K562 (cell line): ENCODE measurements around the gene RNF6. TPM values are rescaled to one million over a fixed set of nuclear protein-coding genes. Genes with fewer than 3 reads are reported as not detected.

Source experiments
- CBFA2T3 ChIP-seq: fragments of 450-650 bp; IDR thresholded peaks from 2 replicates; pipeline ENCODE4 v1.6.1; 2017
- CC2D1A ChIP-seq: fragments of 450-650 bp; IDR thresholded peaks from 2 replicates; pipeline ENCODE4 v1.6.1; 2017; ENCODE audit warnings: mild to moderate bottlenecking
- IRF1 ChIP-seq: sonication (generic); formaldehyde crosslinking; IDR thresholded peaks from 2 replicates; pipeline ENCODE4 v1.8.0; 2022; ENCODE audit warnings: missing genetic modification reagents, mild to moderate bottlenecking, borderline replicate concordance
- MGA ChIP-seq: fragments of 450-650 bp; IDR thresholded peaks from 2 replicates; pipeline ENCODE4 v1.6.1; 2016; ENCODE audit warnings: mild to moderate bottlenecking, moderate library complexity
- PHF8 ChIP-seq: fragments of 200-600 bp; sonication (generic); IDR thresholded peaks from 2 replicates; pipeline ENCODE4 v1.6.1; 2012; ENCODE audit warnings: mixed run types, mild to moderate bottlenecking, inconsistent platforms, low read length, moderate library complexity, borderline replicate concordance
- ZBTB1 ChIP-seq: sonication (generic); formaldehyde crosslinking; IDR thresholded peaks from 2 replicates; pipeline ENCODE4 v1.8.1; 2023; ENCODE audit warnings: missing genetic modification reagents, low read depth, mild to moderate bottlenecking, borderline replicate concordance
- polyA plus RNA-seq, 8 experiments: library from polyadenylated mRNA; depleted of rRNA in 4 of 8; stranded (reverse) in 5 of 8; unstranded in 3 of 8; fragments of >200 nt; fragmentation: Nextera tagmentation in 2 of 8; fragmentation: Illumina TruSeq in 1 of 8; extraction: Ambion mirVana in 2 of 8; extraction: Trizol in 1 of 8; gene quantifications; 2 replicates each; pipeline versions ENCODE4 v1.2.1 to v1.2.3, GENCODE V29; 2011 to 2014; ENCODE audit warnings: inconsistent platforms in 1 of 8, missing spikeins in 1 of 8
- total RNA-seq, 7 experiments: library from RNA; depleted of rRNA in 6 of 7; stranded (reverse); fragments of >200 nt in 6 of 7; fragmentation: Illumina TruSeq in 2 of 7; extraction: Trizol in 2 of 7; gene quantifications; 2 replicates each; pipeline versions ENCODE4 v1.2.1 to v1.2.3, GENCODE V29; 2011 to 2021; ENCODE audit warnings: low replicate concordance in 1 of 7
- TF ChIP-seq, protein P1 (sequence below): fragments of 450-650 bp; formaldehyde crosslinking; IDR thresholded peaks from 2 replicates; pipeline ENCODE4 v1.4.0; 2020; ENCODE audit warnings: mild to moderate bottlenecking, mixed read lengths

RNF6 gene
- total and polyA plus RNA-seq, 9 of the 15 experiments (the other 6 are each of a cell fraction or from before 2014, with no cell fraction given): 12.0 to 31.4 (median 22.3) TPM

DNA sequence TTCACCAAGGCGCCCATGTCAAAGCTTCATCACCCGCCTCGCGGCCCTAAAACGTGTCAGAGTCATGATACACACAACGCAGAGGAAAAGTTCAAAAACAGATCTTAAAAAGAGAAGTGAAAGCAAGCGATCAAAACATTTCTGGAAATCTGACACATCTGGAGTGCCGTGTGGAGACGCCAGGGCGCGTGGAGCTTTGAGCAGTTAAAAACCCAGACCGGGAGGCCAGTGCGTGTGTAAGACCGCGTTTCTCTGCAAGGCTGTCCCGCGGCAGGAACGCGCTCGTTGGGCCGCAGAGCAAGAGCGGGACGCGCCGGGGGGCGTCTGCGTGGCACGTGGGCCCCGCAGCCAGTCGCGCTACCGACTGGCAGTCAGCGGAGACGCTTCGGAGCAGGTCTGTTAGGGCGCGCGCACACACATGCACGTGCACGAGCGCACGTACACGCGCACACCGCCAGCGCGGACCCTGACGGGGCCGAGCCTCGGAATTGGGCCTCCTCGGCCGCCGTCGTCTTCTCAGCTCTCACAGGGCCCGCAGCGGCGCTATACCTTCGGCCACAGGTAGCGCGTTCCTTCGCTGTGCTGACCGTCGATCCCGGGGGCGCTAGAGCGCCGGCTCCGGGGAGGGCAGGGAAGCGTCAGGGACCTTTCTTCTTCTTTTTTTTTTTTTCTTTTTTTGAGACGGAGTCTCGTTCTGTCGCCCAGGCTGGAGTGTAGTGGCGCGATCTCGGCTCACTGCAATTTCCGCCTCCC is 35.8 kb downstream of the RNF6 start (continued):
- peak; percentile 98 for TF ChIP-seq MGA
- peak; percentile 38; the same call in 1 of the 2 replicates for TF ChIP-seq PHF8
- 0 out of 2 replicates have a peak, but pooled peaks have one; percentile 36 for TF ChIP-seq IRF1 (CRISPR knock-in tag)
- TF ChIP-seq, protein P1, sequence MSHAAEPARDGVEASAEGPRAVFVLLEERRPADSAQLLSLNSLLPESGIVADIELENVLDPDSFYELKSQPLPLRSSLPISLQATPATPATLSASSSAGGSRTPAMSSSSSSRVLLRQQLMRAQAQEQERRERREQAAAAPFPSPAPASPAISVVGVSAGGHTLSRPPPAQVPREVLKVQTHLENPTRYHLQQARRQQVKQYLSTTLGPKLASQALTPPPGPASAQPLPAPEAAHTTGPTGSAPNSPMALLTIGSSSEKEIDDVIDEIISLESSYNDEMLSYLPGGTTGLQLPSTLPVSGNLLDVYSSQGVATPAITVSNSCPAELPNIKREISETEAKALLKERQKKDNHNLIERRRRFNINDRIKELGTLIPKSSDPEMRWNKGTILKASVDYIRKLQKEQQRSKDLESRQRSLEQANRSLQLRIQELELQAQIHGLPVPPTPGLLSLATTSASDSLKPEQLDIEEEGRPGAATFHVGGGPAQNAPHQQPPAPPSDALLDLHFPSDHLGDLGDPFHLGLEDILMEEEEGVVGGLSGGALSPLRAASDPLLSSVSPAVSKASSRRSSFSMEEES (CRISPR knock-in tag): no peak
- no peak for TF ChIP-seq CBFA2T3
- peak; percentile 68; the same call in 1 of the 2 replicates for TF ChIP-seq CC2D1A
- TF ChIP-seq ZBTB1 (CRISPR knock-in tag): peak; percentile 47; the same call in 1 of the 2 replicates
- TF ChIP-seq, all 486 proteins: peak for 105
